Measurements from ENCODE around the gene NR2C2.

NR2C2 gene

DNA sequence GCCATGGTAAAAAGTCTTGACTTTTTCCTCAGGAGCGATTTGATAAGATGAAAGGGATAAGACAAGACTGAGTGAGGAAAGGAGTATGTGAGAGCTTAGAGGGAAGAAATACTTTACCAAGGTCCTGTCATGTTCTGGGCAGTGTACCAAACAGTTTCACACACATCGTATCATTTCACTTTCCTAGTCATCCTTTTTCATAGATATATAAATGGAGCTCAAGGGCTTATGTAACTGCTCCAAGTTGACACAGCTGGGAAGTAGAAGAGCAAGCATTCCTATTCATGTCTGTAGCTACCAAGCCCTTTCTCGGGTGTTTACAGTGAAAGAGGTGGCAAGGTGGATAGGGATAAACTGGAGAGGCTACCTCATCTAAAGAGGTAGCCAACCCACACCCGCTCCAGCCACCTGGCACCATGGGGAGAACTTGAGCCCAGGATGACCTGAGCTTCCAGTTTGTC is 60.3 kb downstream of the NR2C2 start:
- H3K4me3 ChIP-seq (ENCODE audit: low read length), result no peak overlapping the region
- TF ChIP-seq ZNF274 (IDR thresholded peaks at IDR 0.05; ENCODE audit: low read depth, low read length), result no peak

DNA sequence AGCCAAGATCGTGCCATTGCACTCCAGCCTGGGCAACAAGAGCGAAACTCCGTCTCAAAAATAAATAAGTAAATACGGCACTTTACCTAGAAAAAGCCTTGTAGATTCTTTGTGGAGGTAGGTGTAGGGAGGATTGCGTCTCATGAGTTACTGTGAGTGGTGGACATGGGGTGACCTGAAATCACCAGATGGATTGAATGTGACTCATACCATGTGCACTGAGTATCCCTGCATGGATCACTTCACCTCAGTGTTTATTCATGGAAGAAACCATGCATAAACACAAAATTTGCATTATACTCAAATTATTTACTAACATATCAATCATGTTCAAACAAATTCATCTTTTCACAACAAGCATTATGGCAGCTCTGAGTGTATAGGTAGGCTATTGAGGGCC is 61.8 kb downstream of the NR2C2 start:
- no peak overlapping the region for H3K4me3 ChIP-seq (ENCODE audit: low read length)
- no peak for TF ChIP-seq ZNF274 (IDR thresholded peaks at IDR 0.05; ENCODE audit: low read depth, low read length)

DNA sequence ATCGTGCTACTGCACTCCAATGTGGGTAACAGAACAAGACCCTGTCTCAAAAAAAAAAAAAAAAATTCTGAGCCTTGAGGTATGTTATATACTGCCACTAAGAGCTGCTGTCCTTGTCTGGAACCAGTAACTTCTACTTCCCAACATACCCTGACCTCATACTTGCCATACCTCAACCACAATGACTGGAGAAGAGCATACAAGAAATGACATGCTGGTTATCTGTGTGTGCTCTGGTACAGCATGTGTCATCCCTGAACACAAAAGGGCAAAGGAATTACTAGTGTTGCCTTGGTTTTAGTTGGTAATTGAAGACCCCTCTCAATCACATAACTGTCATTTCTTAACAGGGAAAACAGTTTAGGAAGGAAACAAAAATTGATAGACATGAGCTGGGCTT is 63.3 kb downstream of the NR2C2 start:
- no peak overlapping the region for H3K4me3 ChIP-seq (ENCODE audit: low read length)
- no peak for TF ChIP-seq ZNF274 (IDR thresholded peaks at IDR 0.05; ENCODE audit: low read depth, low read length)

DNA sequence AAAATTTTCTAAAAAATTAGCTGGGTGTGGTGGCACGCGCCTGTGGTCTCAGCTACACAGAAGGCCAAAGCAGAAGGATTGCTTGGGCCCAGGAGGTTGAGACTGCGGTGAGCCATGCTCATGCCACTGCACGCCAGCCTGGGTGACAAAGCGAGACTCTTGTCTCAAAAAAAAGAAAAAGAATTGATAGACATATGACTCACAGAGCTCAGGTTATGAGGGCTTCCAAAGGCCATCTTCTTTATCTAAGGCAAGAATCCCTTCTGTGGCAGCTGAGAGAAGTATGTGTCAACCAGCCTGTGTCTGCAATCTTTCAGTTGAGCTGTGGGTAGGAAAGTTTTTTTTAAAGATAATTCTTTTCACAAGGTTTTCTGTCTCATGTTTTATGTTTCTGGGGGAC is 63.8 kb downstream of the NR2C2 start:
- no peak for TF ChIP-seq ZNF274 (IDR thresholded peaks at IDR 0.05; ENCODE audit: low read depth, low read length)
- no peak overlapping the region for H3K4me3 ChIP-seq (ENCODE audit: low read length)

DNA sequence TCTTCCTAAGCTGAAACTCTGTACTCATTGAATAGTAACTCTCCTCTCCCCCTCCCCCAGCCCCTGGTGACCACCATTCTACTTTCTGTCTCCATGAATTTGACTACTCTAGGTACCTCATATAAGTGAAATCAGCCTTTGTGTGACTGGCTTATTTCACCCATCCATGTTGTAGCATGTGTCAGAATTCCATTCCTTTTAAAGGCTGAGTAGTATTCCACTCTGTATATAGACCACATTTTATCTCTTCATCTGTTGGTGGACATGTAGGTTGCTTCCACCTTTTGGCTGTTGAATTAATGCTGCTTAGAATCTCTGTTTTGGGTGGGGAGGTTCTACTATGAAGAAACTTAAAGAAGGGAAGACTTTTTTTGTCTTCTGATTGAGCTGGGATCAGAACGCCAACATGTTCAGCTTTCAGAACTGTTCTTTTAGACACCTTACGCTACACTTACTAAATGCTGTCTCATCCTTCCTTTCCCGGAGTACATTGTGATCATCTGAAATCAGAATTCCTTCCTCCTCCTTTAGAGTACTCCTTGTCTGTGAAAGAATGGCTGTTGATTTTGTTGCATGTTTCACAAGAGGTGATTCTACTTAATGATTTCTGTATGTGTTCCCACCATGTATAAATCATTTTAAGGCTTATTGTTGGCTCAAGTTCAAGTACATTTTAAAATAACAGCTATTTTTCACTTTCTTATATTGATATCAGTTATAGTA is 67.4 kb downstream of the NR2C2 start:
- no peak for TF ChIP-seq ZNF274 (IDR thresholded peaks at IDR 0.05; ENCODE audit: low read depth, low read length)
- no peak overlapping the region for H3K4me3 ChIP-seq (ENCODE audit: low read length)

DNA sequence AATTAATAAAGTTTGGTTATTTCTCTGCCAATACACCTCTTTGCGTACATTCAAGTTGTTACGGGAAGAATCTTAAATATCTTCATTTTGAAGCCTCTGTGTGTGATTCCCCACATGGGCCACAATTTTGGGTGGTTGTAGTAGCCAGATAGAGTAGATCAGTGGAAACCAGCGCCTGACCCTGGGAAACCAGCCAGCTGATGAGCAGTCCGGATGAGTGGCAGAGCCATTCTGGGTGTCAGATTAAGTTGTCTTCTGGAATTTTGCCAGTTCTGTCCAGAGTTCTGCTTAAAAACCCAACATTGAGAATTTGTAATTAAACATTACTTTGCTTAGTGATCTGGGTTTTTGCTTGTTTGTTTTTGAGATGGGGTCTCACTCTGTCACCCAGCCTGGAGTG is 68.1 kb downstream of the NR2C2 start:
- TF ChIP-seq ZNF274 (IDR thresholded peaks at IDR 0.05; ENCODE audit: low read depth, low read length), result no peak
- no peak overlapping the region for H3K4me3 ChIP-seq (ENCODE audit: low read length)

DNA sequence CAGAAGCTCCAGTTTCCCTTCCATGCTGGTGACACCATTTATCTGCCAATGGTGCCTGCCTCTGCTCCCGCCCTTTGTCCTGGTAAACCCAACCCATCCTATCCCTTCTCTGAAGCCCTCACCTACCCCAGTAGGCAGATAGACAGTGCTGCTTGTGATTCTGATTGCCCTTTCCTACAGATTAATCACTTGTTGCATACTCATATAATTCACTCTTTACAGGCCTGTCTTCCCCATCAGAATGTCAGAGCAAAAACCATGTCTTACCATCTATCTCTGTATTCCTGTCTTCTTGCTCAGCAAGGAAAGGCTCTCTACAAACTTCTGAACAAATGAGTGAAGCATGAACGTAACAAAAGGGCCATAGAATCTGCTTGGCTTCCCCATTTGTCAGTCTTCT is 69.8 kb downstream of the NR2C2 start:
- no peak overlapping the region for H3K4me3 ChIP-seq (ENCODE audit: low read length)
- TF ChIP-seq ZNF274 (IDR thresholded peaks at IDR 0.05; ENCODE audit: low read depth, low read length), result no peak

DNA sequence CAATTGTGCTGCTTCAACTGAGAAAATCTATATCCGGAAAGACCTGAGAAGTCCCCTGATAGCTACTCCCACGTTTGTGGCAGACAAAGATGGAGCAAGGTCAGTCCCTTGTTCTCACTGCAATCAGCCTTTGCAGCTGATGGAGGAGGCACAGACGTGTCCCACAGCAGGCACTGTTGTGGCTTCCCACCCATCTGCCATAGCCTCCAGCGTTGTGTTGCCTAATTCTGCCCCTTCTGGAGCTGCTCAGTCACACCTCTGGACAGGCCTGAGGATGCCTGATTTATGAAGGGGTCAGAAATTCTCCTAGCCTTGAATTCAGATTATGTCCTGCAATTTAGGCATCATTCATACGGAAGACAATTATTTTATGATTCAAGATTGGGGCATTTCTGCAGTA is 75.9 kb downstream of the NR2C2 start:
- H3K4me3 ChIP-seq (ENCODE audit: low read length), result no peak overlapping the region
- no peak for TF ChIP-seq ZNF274 (IDR thresholded peaks at IDR 0.05; ENCODE audit: low read depth, low read length)

DNA sequence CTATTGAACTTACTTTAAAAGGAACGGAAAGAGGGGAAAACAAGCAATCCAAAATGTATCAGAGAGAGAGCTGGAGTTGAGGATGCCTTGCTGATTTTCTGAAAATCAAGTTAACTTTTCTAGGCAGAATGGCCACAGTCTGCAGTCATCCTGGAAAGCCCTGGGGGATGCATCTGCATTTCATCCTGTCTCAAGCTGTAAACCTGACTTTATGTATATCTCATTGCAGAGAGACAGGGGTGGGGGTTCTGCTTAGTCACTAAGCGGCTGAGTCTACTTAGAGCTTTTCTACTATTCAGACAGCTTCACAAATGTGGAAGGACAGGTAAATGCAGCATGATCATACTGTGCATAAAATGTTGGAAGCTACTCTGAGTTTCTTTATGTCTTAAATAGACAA is 76.3 kb downstream of the NR2C2 start:
- TF ChIP-seq ZNF274 (IDR thresholded peaks at IDR 0.05; ENCODE audit: low read depth, low read length), result no peak
- no peak overlapping the region for H3K4me3 ChIP-seq (ENCODE audit: low read length)

DNA sequence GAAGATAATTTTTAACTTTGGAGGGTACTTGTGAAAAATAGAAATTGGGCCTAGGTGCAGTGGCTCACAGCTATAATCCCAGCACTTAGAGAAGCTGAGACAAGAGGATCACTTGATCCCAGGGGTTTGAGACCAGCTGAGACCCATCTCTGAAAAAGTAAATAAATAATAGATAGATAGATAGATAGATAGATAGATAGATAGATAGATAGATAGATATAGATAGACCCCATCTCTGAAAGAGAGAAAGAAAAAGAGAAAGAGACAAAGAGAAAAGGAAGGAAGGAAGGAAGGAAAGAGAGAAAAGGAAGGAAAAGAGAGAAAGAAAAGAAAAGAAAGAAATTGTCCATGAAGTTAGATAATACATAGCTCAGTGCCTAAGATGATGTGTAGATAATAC is 82.2 kb downstream of the NR2C2 start:
- no peak overlapping the region for H3K4me3 ChIP-seq (ENCODE audit: low read length)
- TF ChIP-seq ZNF274 (IDR thresholded peaks at IDR 0.05; ENCODE audit: low read depth, low read length), result no peak

DNA sequence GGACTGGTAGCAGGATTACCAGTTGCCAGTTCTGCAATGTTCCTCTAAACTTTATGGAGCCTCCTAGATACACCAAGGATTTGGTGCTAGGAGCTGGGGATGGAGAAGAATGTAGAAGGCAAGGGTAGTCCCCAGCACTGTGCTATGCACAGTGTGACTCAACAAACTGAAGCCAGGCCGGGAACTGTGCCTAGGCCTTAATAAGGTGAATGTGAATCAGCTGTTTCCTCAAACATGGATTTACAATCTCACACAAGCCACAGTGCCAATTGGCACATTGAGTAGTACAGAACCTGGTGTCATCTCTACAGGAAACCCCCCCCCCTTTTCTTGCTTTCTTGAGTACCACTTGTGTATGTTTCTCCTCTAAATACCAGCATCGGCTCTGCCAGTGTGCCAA is 85.3 kb downstream of the NR2C2 start:
- TF ChIP-seq ZNF274 (IDR thresholded peaks at IDR 0.05; ENCODE audit: low read depth, low read length), result no peak
- no peak overlapping the region for H3K4me3 ChIP-seq (ENCODE audit: low read length)

DNA sequence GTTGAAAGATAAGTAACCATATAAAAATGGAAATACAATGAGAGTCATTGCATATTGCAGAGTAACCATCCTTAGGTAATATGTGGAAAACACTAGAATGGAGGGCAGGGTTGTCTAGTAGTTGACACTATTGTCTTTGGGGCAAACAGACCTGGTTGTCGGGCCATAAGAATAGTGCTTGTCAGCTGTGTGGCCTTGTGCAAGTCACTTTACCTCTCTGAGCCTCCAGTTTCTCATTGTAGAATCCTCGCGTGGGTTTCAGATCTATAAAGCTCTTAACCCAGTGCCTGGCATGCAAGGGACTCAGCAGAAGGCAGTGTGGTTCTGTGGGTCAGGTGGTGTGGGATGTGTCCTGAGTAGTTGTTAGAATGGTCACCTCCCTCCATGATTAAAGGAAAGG is 85.7 kb downstream of the NR2C2 start:
- no peak overlapping the region for H3K4me3 ChIP-seq (ENCODE audit: low read length)
- no peak for TF ChIP-seq ZNF274 (IDR thresholded peaks at IDR 0.05; ENCODE audit: low read depth, low read length)

DNA sequence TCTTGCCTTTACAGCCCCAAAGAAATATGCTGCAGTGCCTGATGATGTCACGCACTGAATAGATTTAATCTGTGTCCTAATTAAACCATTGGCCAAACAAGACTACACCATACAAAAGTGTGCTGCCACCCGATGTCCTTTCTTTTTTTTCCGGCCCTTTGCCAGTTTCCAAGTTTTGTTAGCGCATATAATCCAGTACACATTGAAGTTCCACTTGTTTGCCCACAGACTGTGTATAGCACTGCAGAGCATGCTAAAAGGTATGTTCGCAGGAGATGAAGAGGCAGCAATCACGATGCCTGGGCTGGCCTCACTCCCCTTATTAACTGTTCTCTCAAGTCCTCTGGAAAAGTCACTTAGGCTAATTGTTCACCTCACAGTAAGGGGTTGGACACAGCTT is 90.9 kb downstream of the NR2C2 start:
- no peak overlapping the region for H3K4me3 ChIP-seq (ENCODE audit: low read length)
- TF ChIP-seq ZNF274 (IDR thresholded peaks at IDR 0.05; ENCODE audit: low read depth, low read length), result no peak

DNA sequence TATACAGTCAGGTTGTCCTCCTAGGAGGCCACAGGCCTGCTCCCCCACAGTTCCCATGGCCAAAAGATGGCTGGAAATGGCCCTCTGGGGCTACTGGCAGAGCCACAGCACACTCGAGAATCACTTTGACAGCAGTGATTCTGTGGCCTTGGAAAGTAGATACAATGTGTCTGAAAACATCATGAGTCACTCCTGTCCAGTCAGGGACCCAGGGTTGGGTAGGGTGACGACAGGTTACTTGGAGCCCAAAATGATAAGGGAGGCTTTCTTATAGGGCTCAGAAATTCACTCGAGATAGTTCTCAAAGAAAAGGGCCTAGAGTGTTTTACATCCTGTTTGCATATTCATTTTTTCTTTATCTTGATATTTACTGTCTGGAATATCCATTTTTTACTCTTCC is 93.5 kb downstream of the NR2C2 start:
- no peak overlapping the region for H3K4me3 ChIP-seq (ENCODE audit: low read length)
- no peak for TF ChIP-seq ZNF274 (IDR thresholded peaks at IDR 0.05; ENCODE audit: low read depth, low read length)

DNA sequence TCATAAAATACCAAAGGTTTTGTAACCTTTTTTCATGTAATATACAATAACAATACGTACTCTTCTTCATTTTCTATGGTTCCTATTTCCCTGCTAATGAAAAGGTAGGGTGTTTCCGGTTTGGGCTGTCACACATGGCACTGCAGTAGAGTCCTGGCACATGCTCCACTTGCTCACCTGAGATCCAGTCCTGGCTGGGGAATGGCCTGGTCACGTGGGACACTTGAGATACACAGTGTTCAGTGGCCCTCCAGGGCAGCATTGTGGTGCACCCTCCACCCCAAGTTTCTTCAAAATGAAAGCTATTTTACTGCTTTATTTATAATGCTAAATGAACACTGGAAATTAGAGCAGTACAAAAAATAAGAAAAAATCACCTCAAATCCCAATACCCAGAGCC is 94.6 kb downstream of the NR2C2 start:
- no peak for TF ChIP-seq ZNF274 (IDR thresholded peaks at IDR 0.05; ENCODE audit: low read depth, low read length)
- no peak overlapping the region for H3K4me3 ChIP-seq (ENCODE audit: low read length)

DNA sequence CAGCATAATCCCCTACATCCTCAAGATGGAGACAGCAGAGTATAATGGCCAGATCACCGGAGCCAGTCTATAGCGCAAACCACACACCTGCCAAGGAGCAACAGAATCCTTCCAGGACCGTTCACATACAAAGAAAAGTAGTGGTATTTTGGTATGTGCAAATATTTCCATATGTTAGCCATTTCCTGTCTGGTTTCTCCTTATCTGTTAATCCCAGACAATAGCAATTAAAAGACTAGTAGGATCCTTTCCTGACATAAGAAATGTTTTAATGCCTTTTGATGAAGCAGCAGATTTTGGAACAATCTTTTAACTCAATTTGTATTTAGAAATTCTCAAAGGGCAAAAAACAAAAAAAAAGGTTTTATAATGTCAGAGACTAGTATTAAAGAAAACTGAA is 95.6 kb downstream of the NR2C2 start:
- TF ChIP-seq ZNF274 (IDR thresholded peaks at IDR 0.05; ENCODE audit: low read depth, low read length), result no peak

More for the DNA sequence above, 95.6 kb downstream of the NR2C2 start:
- H3K4me3 ChIP-seq (ENCODE audit: low read length), result no peak overlapping the region

Measured in GM08714 (cell line).